HG03354 (cell line): ENCODE data around the gene RHOBTB1.
A peak's percentile ranks its signal among the peaks of the same experiment; 100 is the strongest.
"Not testable (repeated sequence)": the region's sequence is repeated elsewhere in the genome, so short reads cannot be mapped to it uniquely, and the experiment has no call there.

ENCODE experiments used
- ATAC-seq: cut with Tn5 transposase; IDR thresholded peaks from one replicate; pipeline ENCODE4 v1.9.1; 2021; ENCODE audit warnings: mild to moderate bottlenecking; ENCODE audit not compliant: unreplicated experiment, poor library complexity, severe bottlenecking

RHOBTB1 gene

GRCh38 chr10:60911216-60911615 is 32.8 kb downstream of the RHOBTB1 start:
- no peak for ATAC-seq

- no peak for ATAC-seq
Observed at GRCh38 chr10:60910543-60910942, 33.4 kb downstream of the RHOBTB1 start.

GRCh38 chr10:60908896-60909295 is 35.1 kb downstream of the RHOBTB1 start:
- ATAC-seq = no peak

GRCh38 chr10:60908031-60908430 is 36.0 kb downstream of the RHOBTB1 start:
- no peak for ATAC-seq

GRCh38 chr10:60907236-60907635 is 36.7 kb downstream of the RHOBTB1 start:
- ATAC-seq = no peak

- ATAC-seq = not testable (repeated sequence)
Observed at GRCh38 chr10:60906825-60907224, 37.2 kb downstream of the RHOBTB1 start.

GRCh38 chr10:60906411-60906810 is 37.6 kb downstream of the RHOBTB1 start:
- no peak for ATAC-seq

- ATAC-seq = no peak
Observed at GRCh38 chr10:60905580-60905979, 38.4 kb downstream of the RHOBTB1 start.

GRCh38 chr10:60903096-60903495 is 40.9 kb downstream of the RHOBTB1 start:
- no peak for ATAC-seq

GRCh38 chr10:60901561-60902235 is 42.3 kb downstream of the RHOBTB1 start:
- ATAC-seq = no peak

- no peak for ATAC-seq
Observed at GRCh38 chr10:60899266-60899665, 44.7 kb downstream of the RHOBTB1 start.

- no peak for ATAC-seq
Observed at GRCh38 chr10:60898321-60898720, 45.7 kb downstream of the RHOBTB1 start.

GRCh38 chr10:60896810-60897209 is 47.2 kb downstream of the RHOBTB1 start:
- no peak for ATAC-seq

- ATAC-seq = no peak
Observed at GRCh38 chr10:60896033-60896432, 48.0 kb downstream of the RHOBTB1 start.

GRCh38 chr10:60894786-60895185 is 49.2 kb downstream of the RHOBTB1 start:
- no peak for ATAC-seq

- no peak for ATAC-seq
Observed at GRCh38 chr10:60893231-60893630, 50.8 kb downstream of the RHOBTB1 start.

GRCh38 chr10:60892571-60892970 is 51.4 kb downstream of the RHOBTB1 start:
- no peak for ATAC-seq

- ATAC-seq = no peak
Observed at GRCh38 chr10:60890811-60891210, 53.2 kb downstream of the RHOBTB1 start.

GRCh38 chr10:60883187-60883586 is 60.8 kb downstream of the RHOBTB1 start:
- peak; percentile 74 for ATAC-seq

GRCh38 chr10:60878224-60878623 is 65.8 kb downstream of the RHOBTB1 start:
- ATAC-seq = no peak

GRCh38 chr10:60877777-60878120 is 66.2 kb downstream of the RHOBTB1 start:
- no peak for ATAC-seq
